ENCODE data around the gene TKT. TPM values are rescaled to one million over a fixed set of nuclear protein-coding genes. Genes with fewer than 3 reads are reported as not detected.
"Not testable (repeated sequence)": the region's sequence is repeated elsewhere in the genome, so short reads cannot be mapped to it uniquely, and the experiment has no call there.

Gene TKT
- 10 to 100 TPM; 48.8 to 62.8 TPM for total RNA-seq

- Histone ChIP-seq H3K27ac (peak within 1 kb of the TSS; percentile 84 to 90), H3K4me1 (peaks cover 0 to 56% of the 10 kb centered on the region in 2 donors), H3K4me3 (peak within 1 kb of the TSS; percentile 75 to 81), H3K36me3 (no peaks in the 10 kb centered on the region), H3K27me3 (no peaks in the 10 kb centered on the region), H3K9me3 (no peaks in the 10 kb centered on the region)
- TF ChIP-seq, protein P1, sequence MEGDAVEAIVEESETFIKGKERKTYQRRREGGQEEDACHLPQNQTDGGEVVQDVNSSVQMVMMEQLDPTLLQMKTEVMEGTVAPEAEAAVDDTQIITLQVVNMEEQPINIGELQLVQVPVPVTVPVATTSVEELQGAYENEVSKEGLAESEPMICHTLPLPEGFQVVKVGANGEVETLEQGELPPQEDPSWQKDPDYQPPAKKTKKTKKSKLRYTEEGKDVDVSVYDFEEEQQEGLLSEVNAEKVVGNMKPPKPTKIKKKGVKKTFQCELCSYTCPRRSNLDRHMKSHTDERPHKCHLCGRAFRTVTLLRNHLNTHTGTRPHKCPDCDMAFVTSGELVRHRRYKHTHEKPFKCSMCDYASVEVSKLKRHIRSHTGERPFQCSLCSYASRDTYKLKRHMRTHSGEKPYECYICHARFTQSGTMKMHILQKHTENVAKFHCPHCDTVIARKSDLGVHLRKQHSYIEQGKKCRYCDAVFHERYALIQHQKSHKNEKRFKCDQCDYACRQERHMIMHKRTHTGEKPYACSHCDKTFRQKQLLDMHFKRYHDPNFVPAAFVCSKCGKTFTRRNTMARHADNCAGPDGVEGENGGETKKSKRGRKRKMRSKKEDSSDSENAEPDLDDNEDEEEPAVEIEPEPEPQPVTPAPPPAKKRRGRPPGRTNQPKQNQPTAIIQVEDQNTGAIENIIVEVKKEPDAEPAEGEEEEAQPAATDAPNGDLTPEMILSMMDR (IDR thresholded peaks at IDR 0.05) = no peak
- DNase-seq (ENCODE audit: low spot score) = peak; percentile 83
These were observed at the start of gene TKT for GRCh38 chr3:53255775-53256703. Gene TKT, minus strand, starts transcription at chr3:53256022. Its CDS starts 80 bp downstream, at chr3:53255942.

- Histone ChIP-seq H3K36me3 (peaks cover 40% of the 10 kb centered on the region), H3K4me1 (peaks cover 0 to 8% of the 10 kb centered on the region in 2 donors), H3K4me3 (no peak overlapping the region), H3K9me3 (no peaks in the 10 kb centered on the region), H3K27ac (peak overlapping the region; percentile 69 to 73), H3K27me3 (no peaks in the 10 kb centered on the region)
- TF ChIP-seq, protein P1 (IDR thresholded peaks at IDR 0.05) = no peak
- no peak for DNase-seq (ENCODE audit: low spot score)
These were observed 48.1 kb upstream of the TKT start for GRCh38 chr3:53303957-53304356.

GRCh38 chr3:53303549-53303948 lies 47.7 kb upstream of the TKT start:
- Histone ChIP-seq H3K27ac (peak overlapping the region; percentile 69 to 73), H3K4me3 (peak overlapping the region in 1 of 2 donors; percentile 4), H3K9me3 (no peaks in the 10 kb centered on the region), H3K4me1 (peaks cover 0 to 8% of the 10 kb centered on the region in 2 donors), H3K27me3 (no peaks in the 10 kb centered on the region), H3K36me3 (peaks cover 37% of the 10 kb centered on the region)
- TF ChIP-seq, protein P1 (IDR thresholded peaks at IDR 0.05) = no peak
- no peak for DNase-seq (ENCODE audit: low spot score)

DNA sequence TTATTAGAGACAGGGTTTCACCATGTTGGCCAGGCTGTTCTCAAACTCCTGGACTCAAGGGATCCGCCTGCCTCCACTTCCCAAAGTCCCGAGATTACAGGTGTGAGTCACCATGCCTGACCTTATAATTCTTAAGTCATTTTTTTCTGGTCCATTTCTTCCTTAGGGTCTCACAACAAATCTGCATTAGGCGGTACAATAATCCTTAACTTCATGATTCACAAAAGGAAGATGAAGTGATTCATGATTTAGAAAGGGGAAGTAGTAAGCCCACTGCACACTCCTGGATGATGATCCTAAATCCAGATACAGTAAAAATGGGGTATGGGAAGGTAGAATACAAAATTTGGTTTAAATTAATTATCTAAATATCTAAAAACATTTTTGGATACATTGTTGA lies 45.0 kb upstream of the TKT start:
- Histone ChIP-seq H3K27ac (no peak overlapping the region), H3K4me1 (peaks cover 0 to 8% of the 10 kb centered on the region in 2 donors), H3K27me3 (no peaks in the 10 kb centered on the region), H3K36me3 (peaks cover 37% of the 10 kb centered on the region), H3K4me3 (no peak overlapping the region), H3K9me3 (no peaks in the 10 kb centered on the region)
- no peak for DNase-seq (ENCODE audit: low spot score)
- TF ChIP-seq, protein P1 (IDR thresholded peaks at IDR 0.05) = no peak

DNA sequence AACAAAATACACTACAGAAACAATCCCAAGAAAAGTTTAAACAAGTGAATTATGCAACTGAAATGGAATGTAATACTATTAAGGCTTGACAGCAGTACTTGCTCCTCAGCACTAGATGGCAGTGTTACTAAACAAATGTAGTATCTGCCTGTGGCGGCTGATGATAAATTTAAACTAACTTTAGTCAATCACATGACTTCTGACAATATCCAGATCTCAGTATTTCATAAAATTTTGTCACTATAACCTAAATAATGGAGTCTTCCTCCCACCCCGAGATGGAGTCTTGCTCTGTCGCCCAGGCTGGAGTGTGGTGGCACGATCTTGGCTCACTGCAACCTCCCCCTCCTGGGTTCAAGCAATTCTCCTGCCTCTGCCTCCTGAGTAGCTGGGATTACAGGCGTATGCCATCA lies 43.8 kb upstream of the TKT start:
- H3K9me3 ChIP-seq; DNase-seq (ENCODE audit: low spot score); H3K4me3 ChIP-seq; H3K27me3 ChIP-seq; H3K4me1 ChIP-seq: not testable (repeated sequence)
- TF ChIP-seq, protein P1 (IDR thresholded peaks at IDR 0.05) = peak; percentile 72 to 88
- H3K36me3 ChIP-seq = peaks cover 37% of the 10 kb centered on the region
- peak overlapping the region; percentile 43 to 53 for H3K27ac ChIP-seq
